HepG2 (cell line): ENCODE measurements around the gene RPGRIP1. TPM values are rescaled to one million over a fixed set of nuclear protein-coding genes. Genes with fewer than 3 reads are reported as not detected.
A peak's percentile ranks its signal among the peaks of the same experiment; 100 is the strongest.

ENCODE experiments used
- AHR ChIP-seq: IDR thresholded peaks from 2 replicates; pipeline ENCODE4 v1.6.1; 2018; ENCODE audit warnings: missing genetic modification reagents, missing compliant biosample characterization
- ATF3 ChIP-seq: sonication (generic); formaldehyde crosslinking; IDR thresholded peaks from 2 replicates; pipeline ENCODE4 v1.4.0; 2020; ENCODE audit warnings: missing genetic modification reagents
- ATRX ChIP-seq: sonication (generic); formaldehyde crosslinking; IDR thresholded peaks from 2 replicates; pipeline ENCODE4 v1.4.0; 2020; ENCODE audit warnings: missing genetic modification reagents, borderline replicate concordance
- BRD4 ChIP-seq: sonication (generic); formaldehyde crosslinking; IDR thresholded peaks from 2 replicates; pipeline ENCODE4 v1.4.0; 2020; ENCODE audit warnings: missing genetic modification reagents
- CENPX ChIP-seq: sonication (generic); formaldehyde crosslinking; IDR thresholded peaks from 2 replicates; pipeline ENCODE4 v1.9.0; 2021; ENCODE audit warnings: mild to moderate bottlenecking, missing genetic modification reagents, moderate library complexity
- DNMT3B ChIP-seq: conservative IDR thresholded peaks from 2 replicates; pipeline ENCODE4 v1.6.1; 2016; ENCODE audit warnings: missing biosample characterization, control low read depth
- ELF4 ChIP-seq: sonication (generic); formaldehyde crosslinking; IDR thresholded peaks from 2 replicates; pipeline ENCODE4 v1.5.0; 2020; ENCODE audit warnings: missing genetic modification reagents, mild to moderate bottlenecking, moderate library complexity, borderline replicate concordance
- EP300 ChIP-seq, 3 experiments: sonication (generic) in 1 of 3; formaldehyde crosslinking in 1 of 3; IDR thresholded peaks; 2 replicates each; pipeline versions ENCODE4 v1.5.1 to v1.6.1; 2011 to 2020; ENCODE audit warnings: low read depth in 2 of 3, low read length in 2 of 3, borderline replicate concordance in 1 of 3, improper control_type of control experiment in 1 of 3, mild to moderate bottlenecking in 1 of 3, missing genetic modification reagents in 1 of 3, moderate library complexity in 1 of 3
- ETV5 ChIP-seq: IDR thresholded peaks from 2 replicates; pipeline ENCODE4 v1.6.1; 2018; ENCODE audit warnings: missing biosample characterization, missing genetic modification reagents, inconsistent platforms, borderline replicate concordance
- HNF4G ChIP-seq, 2 experiments: sonication (generic) in 1 of 2; formaldehyde crosslinking in 1 of 2; IDR thresholded peaks; 2 replicates each; pipeline versions ENCODE4 v1.4.0 to v1.6.1; 2011 to 2020; ENCODE audit warnings: borderline replicate concordance in 2 of 2, low read depth in 2 of 2, mild to moderate bottlenecking in 2 of 2, low read length in 1 of 2, missing genetic modification reagents in 1 of 2, moderate library complexity in 1 of 2
- HOXD1 ChIP-seq: sonication (generic); formaldehyde crosslinking; IDR thresholded peaks from 2 replicates; pipeline ENCODE4 v1.5.0; 2020; ENCODE audit warnings: missing genetic modification reagents
- LCORL ChIP-seq, 2 experiments: fragments of 450-650 bp in 1 of 2; sonication (generic) in 1 of 2; formaldehyde crosslinking in 1 of 2; IDR thresholded peaks; 2 replicates each; pipeline versions ENCODE4 v1.5.0 to v1.6.1; 2017 to 2020; ENCODE audit warnings: antibody characterized with exemption in 1 of 2, missing genetic modification reagents in 1 of 2
- MATR3 ChIP-seq: sonication (generic); formaldehyde crosslinking; IDR thresholded peaks from 2 replicates; pipeline ENCODE4 v1.4.0; 2020; ENCODE audit warnings: missing genetic modification reagents
- MTF2 ChIP-seq: sonication (generic); formaldehyde crosslinking; IDR thresholded peaks from 2 replicates; pipeline ENCODE4 v1.5.0; 2020; ENCODE audit warnings: missing genetic modification reagents, borderline replicate concordance
- PAWR ChIP-seq: sonication (generic); formaldehyde crosslinking; IDR thresholded peaks from 2 replicates; pipeline ENCODE4 v1.4.0; 2020; ENCODE audit warnings: missing genetic modification reagents, mild to moderate bottlenecking, borderline replicate concordance
- PCBP2 ChIP-seq: fragments of 200-400 bp; formaldehyde crosslinking; optimal IDR thresholded peaks from 2 replicates; pipeline ENCODE3; 2018; ENCODE audit warnings: low read length, low read depth; ENCODE audit not compliant: poor library complexity, severe bottlenecking
- SIX4 ChIP-seq: sonication (generic); formaldehyde crosslinking; IDR thresholded peaks from 2 replicates; pipeline ENCODE4 v1.4.0; 2020; ENCODE audit warnings: missing genetic modification reagents
- SP5 ChIP-seq: IDR thresholded peaks from 2 replicates; pipeline ENCODE4 v1.6.1; 2016; ENCODE audit warnings: low read depth, borderline replicate concordance
- STAT5B ChIP-seq: sonication (generic); formaldehyde crosslinking; IDR thresholded peaks from 2 replicates; pipeline ENCODE4 v1.4.0; 2020; ENCODE audit warnings: missing genetic modification reagents
- TAF1 ChIP-seq: sonication (generic); formaldehyde crosslinking; IDR thresholded peaks from 2 replicates; pipeline ENCODE4 v1.4.0; 2020; ENCODE audit warnings: missing genetic modification reagents
- THAP11 ChIP-seq: IDR thresholded peaks from 2 replicates; pipeline ENCODE4 v1.6.1; 2016; ENCODE audit warnings: missing biosample characterization, missing genetic modification reagents
- ZMYM2 ChIP-seq: sonication (generic); formaldehyde crosslinking; IDR thresholded peaks from 2 replicates; pipeline ENCODE4 v1.8.0; 2022; ENCODE audit warnings: mild to moderate bottlenecking, missing genetic modification reagents
- ZNF230 ChIP-seq: sonication (generic); formaldehyde crosslinking; IDR thresholded peaks from 2 replicates; pipeline ENCODE4 v1.4.0; 2020; ENCODE audit warnings: mild to moderate bottlenecking, missing genetic modification reagents
- ZNF292 ChIP-seq: sonication (generic); formaldehyde crosslinking; IDR thresholded peaks from 2 replicates; pipeline ENCODE4 v1.8.1; 2022; ENCODE audit warnings: mild to moderate bottlenecking, low read depth, missing genetic modification reagents, borderline replicate concordance
- ZNF331 ChIP-seq: sonication (generic); formaldehyde crosslinking; IDR thresholded peaks from 2 replicates; pipeline ENCODE4 v1.4.0; 2020; ENCODE audit warnings: missing genetic modification reagents
- ZNF7 ChIP-seq: IDR thresholded peaks from 2 replicates; pipeline ENCODE4 v1.6.1; 2016; ENCODE audit warnings: missing biosample characterization, missing genetic modification reagents
- ZNF713 ChIP-seq: sonication (generic); formaldehyde crosslinking; IDR thresholded peaks from 2 replicates; pipeline ENCODE4 v1.4.0; 2020; ENCODE audit warnings: mild to moderate bottlenecking, missing genetic modification reagents
- polyA plus RNA-seq, 8 experiments: library from polyadenylated mRNA; depleted of rRNA in 3 of 8; stranded (reverse) in 7 of 8; unstranded in 1 of 8; fragments of >200 nt; fragmentation: Illumina TruSeq in 4 of 8; extraction: Trizol in 4 of 8; gene quantifications; 2 replicates each; pipeline versions ENCODE4 v1.2.1 to v1.2.3, GENCODE V29; 2011 to 2016; ENCODE audit warnings: low read depth in 4 of 8, missing spikeins in 1 of 8, mixed read lengths in 1 of 8; ENCODE audit not compliant: insufficient read depth in 1 of 8
- total RNA-seq, 5 experiments: library from RNA; depleted of rRNA; stranded (reverse); fragments of >200 nt; fragmentation: Illumina TruSeq; extraction: Trizol; gene quantifications; 2 replicates each; pipeline ENCODE4 v1.2.3, GENCODE V29; 2016; ENCODE audit warnings: low read depth in 1 of 5
- TF ChIP-seq, protein P1 (sequence below): sonication (generic); formaldehyde crosslinking; IDR thresholded peaks from 2 replicates; pipeline ENCODE4 v1.8.1; 2023; ENCODE audit warnings: mild to moderate bottlenecking, missing genetic modification reagents, borderline replicate concordance
- TF ChIP-seq, protein P2 (sequence below): fragments of 450-650 bp; IDR thresholded peaks from 2 replicates; pipeline ENCODE4 v1.6.1; 2017

RPGRIP1 gene
- total and polyA plus RNA-seq, 2 of the 13 experiments (the other 11 are each of a cell fraction or from before 2014, with no cell fraction given), result 0.13 to 1.1 TPM

DNA sequence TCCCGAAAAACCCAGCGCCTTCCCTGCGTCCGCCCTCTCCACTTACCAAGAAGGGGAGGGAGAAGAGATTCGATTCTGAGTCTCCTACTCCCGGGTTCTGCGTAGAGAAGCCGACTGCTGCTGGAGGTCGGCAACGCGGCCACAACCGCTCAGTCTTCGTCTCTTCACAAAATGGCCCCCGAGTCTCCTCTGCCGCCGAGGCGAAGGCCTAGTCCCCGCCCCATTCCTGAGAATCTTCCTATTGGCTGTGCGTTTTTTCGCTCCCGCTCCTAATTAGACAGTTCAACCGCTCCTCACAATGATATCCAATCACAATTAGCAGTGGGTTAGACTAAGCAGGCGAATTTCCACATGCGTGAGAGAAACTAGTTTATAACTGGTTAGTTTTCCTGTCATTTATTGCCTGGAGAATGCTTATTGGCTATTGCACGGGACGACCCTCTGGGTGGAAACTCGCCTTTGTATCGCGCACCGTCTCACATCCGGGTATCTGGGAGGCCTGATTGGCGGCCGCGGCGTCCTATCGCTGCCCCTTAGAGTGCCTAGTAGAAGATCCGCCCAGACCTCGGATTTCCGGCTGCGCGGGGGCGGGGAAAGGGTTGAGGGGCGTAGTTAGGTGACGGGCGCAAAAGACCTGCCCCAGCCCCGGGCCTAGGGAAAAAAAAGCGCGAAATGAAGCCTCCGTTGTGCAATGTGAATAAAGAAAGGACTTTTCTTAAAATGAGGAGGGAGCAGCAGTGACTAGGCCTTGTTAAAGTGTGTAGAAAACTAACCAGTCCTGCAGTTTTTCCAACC is 10.4 kb upstream of the RPGRIP1 start, which contains the start of gene HNRNPC (continued):
- no peak; the same call in 1 of the 2 replicates for TF ChIP-seq ZNF7
- TF ChIP-seq PCBP2, result no peak
- TF ChIP-seq HOXD1 (CRISPR knock-in tag), result 0 out of 2 replicates have a peak, but pooled peaks have one; percentile 40
- TF ChIP-seq, protein P1, sequence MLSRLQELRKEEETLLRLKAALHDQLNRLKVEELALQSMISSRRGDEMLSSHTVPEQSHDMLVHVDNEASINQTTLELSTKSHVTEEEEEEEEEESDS (CRISPR knock-in tag), result 0 out of 2 replicates have a peak, but pooled peaks have one; percentile 14
- TF ChIP-seq ZNF230 (CRISPR knock-in tag), result no peak; the same call in none of the 2 replicates
- peak; percentile 92 for TF ChIP-seq ELF4
- peak; percentile 61 for TF ChIP-seq SIX4 (CRISPR knock-in tag)
- TF ChIP-seq LCORL (IDR thresholded peaks at IDR 0.05), result 0 out of 2 replicates have a peak, but pooled peaks have one; percentile 36
- TF ChIP-seq LCORL (CRISPR knock-in tag; IDR thresholded peaks at IDR 0.05), result peak; percentile 65
- TF ChIP-seq ATRX (CRISPR knock-in tag), result 0 out of 2 replicates have a peak, but pooled peaks have one; percentile 81
- TF ChIP-seq PAWR (CRISPR knock-in tag), result no peak
- peak; percentile 98 for TF ChIP-seq BRD4
- no peak for TF ChIP-seq MATR3
- TF ChIP-seq AHR (CRISPR knock-in tag), result peak; percentile 86
- no peak; the same call in 1 of the 2 replicates for TF ChIP-seq ATF3
- no peak for TF ChIP-seq MTF2 (CRISPR knock-in tag)
- TF ChIP-seq ZNF713 (CRISPR knock-in tag), result no peak
- TF ChIP-seq TAF1 (CRISPR knock-in tag), result peak; percentile 99
- no peak for TF ChIP-seq ZMYM2
- TF ChIP-seq DNMT3B (CRISPR knock-in tag), result peak; percentile 73
- 0 out of 2 replicates have a peak, but pooled peaks have one; percentile 20 for TF ChIP-seq HNF4G (IDR thresholded peaks at IDR 0.05; ENCODE audit: borderline replicate concordance, low read depth, low read length)
- 0 out of 2 replicates have a peak, but pooled peaks have one; percentile 29 for TF ChIP-seq HNF4G (CRISPR knock-in tag; IDR thresholded peaks at IDR 0.05; ENCODE audit: borderline replicate concordance, low read depth)
- TF ChIP-seq ETV5, result peak; percentile 64
- TF ChIP-seq, protein P2, sequence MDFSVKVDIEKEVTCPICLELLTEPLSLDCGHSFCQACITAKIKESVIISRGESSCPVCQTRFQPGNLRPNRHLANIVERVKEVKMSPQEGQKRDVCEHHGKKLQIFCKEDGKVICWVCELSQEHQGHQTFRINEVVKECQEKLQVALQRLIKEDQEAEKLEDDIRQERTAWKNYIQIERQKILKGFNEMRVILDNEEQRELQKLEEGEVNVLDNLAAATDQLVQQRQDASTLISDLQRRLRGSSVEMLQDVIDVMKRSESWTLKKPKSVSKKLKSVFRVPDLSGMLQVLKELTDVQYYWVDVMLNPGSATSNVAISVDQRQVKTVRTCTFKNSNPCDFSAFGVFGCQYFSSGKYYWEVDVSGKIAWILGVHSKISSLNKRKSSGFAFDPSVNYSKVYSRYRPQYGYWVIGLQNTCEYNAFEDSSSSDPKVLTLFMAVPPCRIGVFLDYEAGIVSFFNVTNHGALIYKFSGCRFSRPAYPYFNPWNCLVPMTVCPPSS, result no peak
- peak; percentile 95 for TF ChIP-seq THAP11
- TF ChIP-seq CENPX, result no peak
- 0 out of 2 replicates have a peak, but pooled peaks have one; percentile 17 for TF ChIP-seq SP5 (CRISPR knock-in tag)
- peak; percentile 78 for TF ChIP-seq ZNF331 (CRISPR knock-in tag)
- peak; percentile 49; the same call in 1 of the 2 replicates for TF ChIP-seq ZNF292
- peak; percentile 31 to 58; a peak in 2 of 4 replicates for TF ChIP-seq EP300 (IDR thresholded peaks at IDR 0.05; ENCODE audit: low read depth in 2 of 2, low read length in 2 of 2)
- TF ChIP-seq EP300 (CRISPR knock-in tag; IDR thresholded peaks at IDR 0.05; ENCODE audit: borderline replicate concordance), result 0 out of 2 replicates have a peak, but pooled peaks have one; percentile 54
- 0 out of 2 replicates have a peak, but pooled peaks have one; percentile 32 for TF ChIP-seq STAT5B (CRISPR knock-in tag)
